ENCODE data around the gene EXOSC5.

DNA sequence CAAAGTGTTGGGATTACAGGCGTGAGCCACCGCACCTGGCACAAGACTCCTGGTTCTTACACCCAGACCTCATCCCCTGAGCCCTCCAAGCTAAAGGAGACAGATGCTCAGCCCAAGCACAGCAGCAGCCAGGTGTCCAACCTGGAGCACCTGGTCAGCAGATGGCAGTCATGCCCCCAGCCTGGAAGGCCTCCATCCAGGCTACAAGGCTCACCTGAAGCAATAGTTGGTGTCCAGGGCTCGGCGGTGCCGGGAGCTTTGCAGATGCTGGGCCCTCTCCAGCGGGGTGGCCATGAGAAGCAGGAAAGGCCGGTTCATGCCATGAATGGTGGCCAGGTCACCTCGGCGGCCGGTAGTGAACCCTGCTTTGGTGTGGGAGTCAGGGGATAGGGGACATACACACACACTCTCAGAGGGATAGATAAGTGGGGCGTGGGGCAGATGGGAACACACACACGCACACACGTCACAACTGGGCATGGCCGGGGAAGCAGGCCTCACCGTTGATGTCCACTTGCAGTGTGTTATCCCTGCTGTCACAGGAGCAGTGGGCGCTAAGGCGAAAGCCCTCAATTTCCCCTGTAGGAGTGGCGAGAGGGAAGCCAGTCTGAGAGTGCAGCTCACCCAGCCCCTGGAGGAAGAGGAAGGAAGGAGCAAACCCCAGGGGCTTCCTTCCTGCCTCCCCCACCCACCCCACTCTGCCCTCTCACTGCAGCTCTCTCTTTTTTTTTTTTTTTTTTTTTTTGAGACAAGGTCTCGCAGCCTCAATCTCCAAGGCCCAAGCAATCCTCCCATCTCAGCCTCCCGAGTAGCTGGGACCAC lies 55.3 kb downstream of the EXOSC5 start:
- TF ChIP-seq CTCF (IDR thresholded peaks at IDR 0.05 in 2 of 3, conservative IDR thresholded peaks at IDR 0.05 in 1 of 3; ENCODE audit: control insufficient read depth in 2 of 3, extremely low read depth in 1 of 3, insufficient read depth in 1 of 3, low read depth in 3 of 3, low read length in 3 of 3) (peak in 1 of 3 experiments; percentile 4; a peak in 1 of 6 replicates), HSF1 (IDR thresholded peaks at IDR 0.05; ENCODE audit: low read depth, low read length) (no peak), MAX (IDR thresholded peaks at IDR 0.05; ENCODE audit: low read depth, low read length) (no peak), ESRRA (IDR thresholded peaks at IDR 0.05; ENCODE audit: low read length) (no peak), SP1 (IDR thresholded peaks at IDR 0.05; ENCODE audit: low read depth, low read length) (no peak), ETV6 (conservative IDR thresholded peaks at IDR 0.05 in 1 of 2, IDR thresholded peaks at IDR 0.05 in 1 of 2; ENCODE audit: borderline replicate concordance in 1 of 2, low read depth in 1 of 2) (no peak)

Data from GM12878 (cell line).